ENCODE measurements around the gene SH3RF3. TPM values are rescaled to one million over a fixed set of nuclear protein-coding genes. Genes with fewer than 3 reads are reported as not detected.
"Not testable (repeated sequence)": the region's sequence is repeated elsewhere in the genome, so short reads cannot be mapped to it uniquely, and the experiment has no call there.

Gene SH3RF3
- polyA plus RNA-seq, 4 donors, result 4.8 to 5.7 (median 5.1) TPM

DNA sequence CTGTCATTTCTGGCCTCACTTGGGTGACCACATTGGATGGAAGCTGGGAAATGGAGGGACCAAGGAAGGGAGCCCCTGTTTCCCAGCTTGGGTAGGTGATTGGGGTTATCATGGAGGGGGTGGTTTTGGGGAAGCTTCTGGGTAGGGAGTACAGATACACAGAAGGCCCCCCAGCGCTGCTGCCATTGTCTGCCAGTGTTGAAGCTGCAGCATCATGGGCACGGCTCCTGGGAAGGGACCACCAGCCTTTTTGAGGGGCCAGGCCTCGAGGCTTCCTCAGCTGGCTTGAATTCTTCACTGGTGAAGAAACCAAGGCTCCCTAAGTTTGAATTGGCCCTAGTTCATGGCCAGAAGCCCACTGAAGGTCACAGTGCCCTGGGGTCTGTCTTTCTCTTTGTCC is 25.2 kb downstream of the SH3RF3 start:
- no peak for DNase-seq (ENCODE audit: low read depth in 4 of 4, low spot score in 3 of 4)

DNA sequence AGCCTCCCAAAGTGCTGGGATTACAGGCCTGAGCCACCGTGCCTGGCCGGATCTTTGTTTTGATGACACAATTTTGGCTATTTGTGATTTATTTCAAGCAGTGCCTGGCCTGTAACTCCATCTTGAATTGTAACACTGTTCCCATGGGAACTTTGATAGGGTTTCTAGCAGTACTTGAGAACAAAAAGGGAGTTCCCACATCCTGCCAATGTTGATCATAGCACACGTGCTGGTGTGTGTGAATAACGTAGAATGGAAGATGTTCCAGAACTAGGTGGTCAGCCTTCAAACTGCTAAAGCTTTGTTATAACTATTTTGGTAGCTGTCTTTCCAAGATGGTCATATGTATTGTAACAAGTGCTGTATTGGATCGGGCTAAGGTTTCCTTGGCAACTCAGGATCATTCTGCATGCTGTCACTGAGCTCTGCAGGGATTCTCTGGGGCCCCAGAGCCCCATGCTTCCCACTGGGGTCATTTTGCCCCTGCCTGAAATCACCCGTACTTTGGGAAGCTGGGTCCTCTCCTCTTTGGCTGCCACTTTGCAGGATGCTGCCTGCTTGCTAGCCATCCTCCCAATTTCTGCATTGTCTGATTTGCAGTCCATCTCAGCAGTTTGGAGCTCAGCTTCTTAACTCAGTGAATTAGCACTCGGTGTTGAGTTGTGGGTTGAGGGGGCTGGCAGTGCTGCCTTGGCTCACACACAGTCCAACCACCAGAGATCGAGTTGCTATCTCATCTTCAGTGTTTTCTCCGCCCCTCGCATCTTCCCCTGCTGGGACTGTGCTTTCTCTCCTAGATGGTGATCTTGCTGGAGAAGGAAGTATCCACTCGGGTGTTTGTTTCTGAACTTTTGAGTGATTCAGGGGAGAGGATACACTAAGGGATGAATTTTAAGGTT is 26.8 kb downstream of the SH3RF3 start:
- no peak for DNase-seq (ENCODE audit: low read depth in 4 of 4, low spot score in 3 of 4)

DNA sequence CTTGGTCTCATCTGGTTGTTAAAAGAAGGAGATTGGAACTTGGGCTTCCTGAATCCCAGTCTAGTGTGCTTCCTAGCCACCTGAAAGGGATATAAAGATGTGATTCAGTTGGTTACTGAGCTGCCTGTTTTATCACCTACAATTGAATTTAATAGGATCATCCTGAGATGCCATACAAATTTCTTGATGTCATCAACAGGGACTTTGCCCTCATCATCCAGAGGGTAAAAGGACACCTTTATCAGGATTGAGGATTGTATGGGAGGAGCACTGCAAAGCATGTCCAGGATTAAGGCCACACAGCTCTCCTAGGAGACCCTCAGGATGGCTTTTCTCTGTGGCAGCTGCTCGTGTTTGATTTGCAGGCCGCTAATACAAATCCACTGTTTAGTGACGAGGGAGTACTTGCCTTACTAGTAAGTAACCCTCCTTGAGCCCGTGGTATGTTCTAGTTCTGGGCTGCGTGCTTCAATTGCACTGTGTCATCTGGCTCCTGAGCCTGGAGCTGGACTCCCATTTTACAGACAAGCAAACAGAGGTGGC is 28.6 kb downstream of the SH3RF3 start:
- no peak for DNase-seq (ENCODE audit: low read depth in 4 of 4, low spot score in 3 of 4)

DNA sequence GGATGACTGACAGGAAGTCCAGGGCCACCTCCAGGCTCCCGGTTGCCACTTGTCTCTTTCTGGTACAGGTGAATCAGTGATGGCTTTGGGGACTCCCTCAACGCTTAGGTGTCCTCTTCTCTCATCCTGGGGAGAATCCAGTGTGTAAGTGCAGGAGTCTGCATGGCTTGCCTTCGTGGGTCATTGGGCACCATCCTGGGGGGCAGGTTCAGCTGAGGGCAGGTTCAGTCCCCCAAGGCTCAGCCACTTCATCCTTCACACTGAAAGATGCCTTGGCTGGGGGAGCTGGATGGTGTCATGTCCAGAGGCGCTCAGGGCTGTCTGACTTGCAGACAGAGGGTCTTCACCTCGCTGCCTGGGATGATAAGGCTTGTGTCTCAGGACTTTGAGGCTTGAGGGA is 29.2 kb downstream of the SH3RF3 start:
- no peak for DNase-seq (ENCODE audit: low read depth in 4 of 4, low spot score in 3 of 4)

DNA sequence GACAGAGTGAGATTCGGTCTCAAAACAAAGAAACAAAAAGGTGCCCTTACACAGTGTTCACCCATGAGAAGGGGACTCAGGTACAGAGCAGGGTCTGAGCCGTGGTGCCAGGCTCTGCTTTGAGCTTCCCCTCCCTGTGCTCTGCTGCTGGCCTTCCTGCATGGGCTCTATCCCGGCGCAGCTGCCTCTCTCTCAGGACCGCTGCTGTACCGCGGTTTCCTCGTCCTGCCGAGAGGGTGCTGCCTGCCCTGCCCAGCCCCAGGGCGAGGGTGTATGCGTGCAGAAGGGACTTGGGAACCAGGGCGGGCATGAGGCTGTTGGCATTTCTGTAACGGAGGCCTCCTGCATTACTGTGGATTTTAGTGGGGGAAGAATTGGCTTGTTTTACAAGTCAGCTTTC is 30.1 kb downstream of the SH3RF3 start:
- no peak for DNase-seq (ENCODE audit: low read depth in 4 of 4, low spot score in 3 of 4)

DNA sequence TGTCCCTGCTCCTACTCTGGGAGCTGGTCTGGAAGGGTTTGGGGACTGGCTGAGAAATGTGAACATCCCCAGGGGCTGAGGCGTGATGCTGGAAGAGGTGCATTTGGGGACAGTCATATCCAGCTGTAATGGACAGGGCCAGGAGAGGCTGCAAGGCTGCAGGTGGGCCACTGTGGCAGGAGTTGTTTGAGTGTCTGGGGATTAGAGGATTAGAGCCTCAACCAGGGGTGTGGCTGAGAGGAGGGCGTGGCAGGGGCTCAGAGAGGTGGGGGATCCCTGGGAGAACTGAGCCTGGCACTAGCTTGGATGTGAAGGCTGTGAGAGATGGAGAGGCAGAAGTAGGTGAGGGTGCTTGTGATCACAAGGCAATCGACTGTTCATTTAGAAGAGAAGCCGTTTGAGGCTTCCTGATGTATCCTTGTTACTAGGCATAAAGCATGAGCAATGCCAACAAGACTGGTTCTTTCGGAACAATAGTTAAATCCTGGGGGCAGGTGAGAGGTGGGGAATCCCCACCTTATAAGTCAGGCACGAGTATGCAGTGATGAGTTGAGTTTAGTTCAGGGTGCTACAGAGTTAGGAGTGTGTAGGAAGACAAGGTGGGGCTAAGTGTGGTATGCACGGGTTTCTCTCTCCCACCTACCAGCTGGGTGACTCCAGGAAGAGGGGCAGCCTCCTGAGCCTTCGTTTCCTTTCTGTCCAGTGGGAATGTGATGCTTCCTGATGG is 31.9 kb downstream of the SH3RF3 start:
- DNase-seq (ENCODE audit: low read depth in 4 of 4, low spot score in 3 of 4), result no peak

DNA sequence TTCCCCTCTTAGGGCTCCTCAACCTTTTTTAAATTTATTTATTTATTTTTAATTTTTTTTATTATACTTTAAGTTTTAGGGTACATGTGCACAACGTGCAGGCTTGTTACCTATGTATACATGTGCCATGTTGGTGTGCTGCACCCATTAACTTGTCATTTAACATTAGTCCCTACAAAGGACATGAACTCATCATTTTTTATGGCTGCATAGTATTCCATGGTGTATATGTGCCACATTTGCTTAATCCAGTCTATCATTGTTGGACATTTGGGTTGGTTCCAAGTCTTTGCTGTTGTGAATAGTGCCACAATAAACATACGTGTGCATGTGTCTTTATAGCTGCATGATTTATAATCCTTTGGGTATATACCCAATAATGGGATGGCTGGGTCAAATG is 33.4 kb downstream of the SH3RF3 start:
- not testable (repeated sequence) for DNase-seq (ENCODE audit: low read depth in 4 of 4, low spot score in 3 of 4)

DNA sequence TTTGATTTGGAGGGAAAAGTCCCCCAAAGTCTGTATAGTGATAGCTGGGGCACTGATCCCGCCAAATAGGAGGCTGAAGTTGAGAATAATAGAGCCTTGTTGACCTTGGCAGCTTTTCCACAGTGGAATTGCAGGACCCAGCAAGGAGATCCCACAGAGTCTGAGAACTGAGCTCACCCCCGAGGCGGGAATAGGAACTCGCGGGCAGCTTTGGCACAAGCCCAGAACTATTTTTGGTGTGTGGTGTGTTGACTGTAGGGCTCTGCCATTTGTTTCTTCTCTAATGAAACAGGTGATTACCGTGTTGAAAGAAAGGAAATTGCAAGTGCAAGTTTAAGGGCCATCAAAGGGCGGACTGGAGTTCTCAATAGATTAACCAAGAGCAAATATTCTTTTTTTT is 34.0 kb downstream of the SH3RF3 start:
- DNase-seq (ENCODE audit: low read depth in 4 of 4, low spot score in 3 of 4), result no peak

DNA sequence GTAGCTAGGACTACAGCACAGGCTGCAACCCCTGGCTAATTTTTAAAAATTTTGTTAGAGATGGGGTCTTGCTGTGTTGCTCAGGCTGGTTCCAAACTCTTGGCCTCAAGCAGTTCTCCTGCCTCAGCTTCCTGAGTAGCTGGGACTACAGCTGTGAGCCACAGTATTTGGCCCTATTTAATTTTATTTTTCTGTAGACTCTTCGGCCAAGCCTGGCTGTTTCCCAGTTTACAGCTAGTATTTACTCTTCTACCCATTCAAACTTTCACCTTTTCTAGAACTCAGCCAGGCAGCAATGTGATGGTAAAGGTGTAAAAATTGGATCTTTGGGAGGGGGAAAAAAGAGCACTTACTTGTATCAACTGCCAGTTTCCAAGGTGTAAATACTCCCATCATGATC is 35.3 kb downstream of the SH3RF3 start:
- DNase-seq (ENCODE audit: low read depth in 4 of 4, low spot score in 3 of 4), result no peak

DNA sequence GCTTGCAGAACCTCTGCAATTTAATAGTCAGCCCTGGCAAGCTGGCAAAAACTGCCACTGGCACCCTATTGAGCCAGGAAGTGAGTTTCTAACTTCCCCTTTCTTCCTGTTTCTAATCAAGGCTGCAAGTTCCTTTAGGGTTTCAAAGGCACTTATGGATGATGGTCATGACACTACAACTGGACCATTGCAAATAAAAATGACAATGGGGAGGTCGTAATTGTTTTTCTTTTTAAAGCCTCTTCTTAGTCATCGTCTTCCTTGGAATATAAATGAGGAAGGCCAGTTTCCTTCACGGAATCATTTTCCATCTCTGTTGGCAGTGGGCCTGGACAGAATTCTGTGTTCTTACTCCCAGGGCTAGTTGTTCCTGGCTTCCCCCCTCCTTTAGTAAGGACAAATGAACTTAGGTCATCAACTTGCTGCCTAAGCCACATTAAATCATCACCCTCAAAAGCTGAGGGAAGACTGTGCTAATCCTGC is 35.8 kb downstream of the SH3RF3 start:
- DNase-seq (ENCODE audit: low read depth in 4 of 4, low spot score in 3 of 4), result no peak

DNA sequence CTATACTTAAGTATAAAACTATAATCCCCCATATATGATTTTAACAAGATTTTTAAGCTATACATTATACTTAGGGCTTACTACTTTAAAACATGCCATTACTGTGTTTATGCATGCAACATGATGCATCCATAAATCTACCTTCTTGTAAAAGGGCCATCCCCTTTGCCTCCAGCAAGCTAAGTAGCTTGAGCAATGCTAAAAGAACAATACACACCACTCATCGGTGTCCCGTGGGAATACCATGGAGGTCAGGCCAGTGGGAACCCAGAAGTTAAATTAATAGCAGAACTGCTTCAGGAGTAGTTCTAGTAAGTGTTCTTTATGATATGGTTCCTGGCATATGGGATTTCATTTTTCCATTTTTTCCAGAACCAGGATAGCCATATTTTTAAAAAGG is 37.8 kb downstream of the SH3RF3 start:
- no peak for DNase-seq (ENCODE audit: low read depth in 4 of 4, low spot score in 3 of 4)

DNA sequence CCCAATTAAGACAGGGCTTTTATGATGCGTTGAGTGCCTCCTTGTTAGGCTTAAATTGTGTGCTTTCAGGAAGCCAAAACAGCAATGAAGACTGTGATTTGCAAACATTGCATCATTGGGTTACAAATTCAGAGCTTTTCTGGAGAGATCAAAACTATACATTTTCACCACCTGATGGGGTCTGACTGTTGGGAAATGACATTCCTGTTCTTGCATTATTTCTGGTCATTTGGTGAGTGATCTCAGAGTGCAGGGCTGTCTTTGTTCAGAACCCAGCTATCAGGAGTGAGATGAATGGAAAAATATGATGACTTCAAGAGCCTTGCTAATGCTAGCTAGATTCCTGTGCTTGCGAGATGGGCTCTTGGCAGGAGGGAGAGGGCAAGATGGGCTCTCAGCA is 39.1 kb downstream of the SH3RF3 start:
- no peak for DNase-seq (ENCODE audit: low read depth in 4 of 4, low spot score in 3 of 4)

DNA sequence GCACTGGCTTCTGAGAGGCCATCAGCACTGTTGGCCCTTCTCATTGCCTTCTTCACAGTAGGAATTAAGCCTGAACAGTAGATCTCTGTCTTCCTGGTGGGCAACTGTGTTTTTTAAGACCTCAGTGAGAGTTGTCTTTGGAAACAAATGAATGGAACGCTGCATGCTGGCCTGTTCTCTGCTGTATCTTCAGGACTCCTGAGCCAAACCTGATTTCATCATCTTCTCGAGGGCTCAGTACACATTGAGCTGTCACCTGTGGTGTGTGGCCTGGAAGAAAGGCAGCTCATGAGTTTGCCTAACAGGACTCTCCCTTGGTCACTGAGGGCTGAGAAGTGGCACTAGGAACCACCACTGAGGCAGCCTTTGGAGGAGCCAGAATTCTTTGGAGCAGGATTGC is 39.7 kb downstream of the SH3RF3 start:
- DNase-seq (ENCODE audit: low read depth in 4 of 4, low spot score in 3 of 4), result no peak

DNA sequence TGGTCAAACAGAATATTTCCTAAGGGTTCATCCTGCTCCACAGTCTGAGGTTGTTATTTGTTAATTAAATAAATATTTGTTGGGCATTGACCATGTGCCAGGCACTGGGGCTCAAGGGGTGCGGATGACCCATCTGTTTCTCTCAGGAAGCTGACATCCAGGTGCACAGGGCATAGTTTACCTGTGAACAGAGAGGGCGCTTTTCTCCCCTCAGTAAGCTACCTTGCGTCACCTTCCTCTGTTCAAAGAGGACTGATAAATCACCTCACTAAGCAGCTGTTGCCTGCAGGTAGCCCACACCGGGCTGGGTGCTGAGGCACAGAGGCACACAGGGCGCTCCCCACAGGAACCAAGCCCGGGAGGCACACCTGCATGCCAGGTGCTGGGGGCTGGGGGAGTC is 41.6 kb downstream of the SH3RF3 start:
- DNase-seq (ENCODE audit: low read depth in 4 of 4, low spot score in 3 of 4), result no peak

DNA sequence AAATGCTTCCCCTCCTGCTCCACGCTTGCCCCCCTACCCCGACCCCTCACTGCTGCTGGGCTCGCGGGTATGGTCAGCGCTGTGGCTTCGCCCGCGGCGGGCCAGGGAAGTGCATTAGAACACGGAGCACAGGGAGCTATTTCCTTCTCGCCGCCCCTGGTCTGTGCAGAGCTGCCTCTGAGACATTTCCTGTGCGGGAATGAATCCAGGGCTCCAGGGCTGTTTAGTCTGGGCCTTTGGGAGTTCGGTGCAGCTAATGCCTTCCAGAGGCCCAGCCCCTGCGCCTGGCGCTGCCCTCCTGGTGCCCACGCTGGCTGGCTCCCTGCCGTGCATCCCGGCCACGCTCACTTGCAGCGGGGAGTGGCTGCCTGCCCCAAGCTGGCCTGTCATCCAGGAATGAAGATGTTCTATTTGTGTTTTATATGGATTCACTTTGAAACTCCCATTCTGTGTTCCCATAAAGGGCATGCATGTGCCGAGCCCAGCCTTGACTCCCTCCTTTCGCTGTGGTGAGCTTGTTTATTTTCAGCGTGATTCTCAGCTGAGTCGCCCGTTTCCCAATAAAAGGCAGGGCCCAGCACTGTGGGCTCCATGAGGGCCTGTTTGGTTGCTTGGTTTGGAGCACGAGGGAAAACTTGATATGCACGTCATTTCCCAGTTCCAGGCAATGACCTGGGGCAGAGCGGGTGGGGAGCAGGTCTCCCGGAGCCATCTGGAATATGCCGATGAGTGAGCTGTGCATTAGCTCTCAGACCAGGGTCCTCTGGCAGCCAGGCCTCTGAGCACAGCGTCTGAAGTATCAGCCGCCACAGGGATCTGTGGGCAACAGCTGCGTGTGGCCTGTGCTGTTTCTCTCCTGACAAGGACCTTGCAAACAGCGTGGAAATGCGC is 42.7 kb downstream of the SH3RF3 start:
- no peak for DNase-seq (ENCODE audit: low read depth in 4 of 4, low spot score in 3 of 4)

DNA sequence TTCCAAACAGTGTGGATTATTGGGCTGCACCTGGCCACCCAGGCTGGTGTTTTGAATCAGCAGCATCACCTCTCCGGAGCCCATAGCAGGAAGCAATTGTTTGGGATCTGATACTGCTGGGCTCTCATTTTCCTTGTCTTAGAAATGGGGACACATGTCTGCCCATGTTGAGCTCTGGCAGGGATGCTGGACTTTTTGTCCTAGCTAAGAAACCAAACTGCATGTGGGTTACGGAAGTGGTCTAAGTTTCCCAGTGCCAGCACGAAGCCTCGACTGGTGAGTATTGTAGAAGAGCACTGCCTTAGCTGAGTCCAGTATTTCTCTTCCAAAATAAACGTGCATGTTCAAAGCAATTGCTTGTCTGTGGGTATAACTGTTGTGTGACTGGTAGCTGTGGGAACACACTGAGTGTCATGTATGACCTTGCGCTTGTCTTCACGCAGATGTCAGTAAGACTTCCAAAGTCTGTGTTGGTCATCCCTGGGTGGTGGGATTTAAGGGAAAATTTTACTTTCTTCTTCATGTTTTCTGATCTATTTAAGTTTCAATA is 43.6 kb downstream of the SH3RF3 start:
- no peak for DNase-seq (ENCODE audit: low read depth in 4 of 4, low spot score in 3 of 4)

DNA sequence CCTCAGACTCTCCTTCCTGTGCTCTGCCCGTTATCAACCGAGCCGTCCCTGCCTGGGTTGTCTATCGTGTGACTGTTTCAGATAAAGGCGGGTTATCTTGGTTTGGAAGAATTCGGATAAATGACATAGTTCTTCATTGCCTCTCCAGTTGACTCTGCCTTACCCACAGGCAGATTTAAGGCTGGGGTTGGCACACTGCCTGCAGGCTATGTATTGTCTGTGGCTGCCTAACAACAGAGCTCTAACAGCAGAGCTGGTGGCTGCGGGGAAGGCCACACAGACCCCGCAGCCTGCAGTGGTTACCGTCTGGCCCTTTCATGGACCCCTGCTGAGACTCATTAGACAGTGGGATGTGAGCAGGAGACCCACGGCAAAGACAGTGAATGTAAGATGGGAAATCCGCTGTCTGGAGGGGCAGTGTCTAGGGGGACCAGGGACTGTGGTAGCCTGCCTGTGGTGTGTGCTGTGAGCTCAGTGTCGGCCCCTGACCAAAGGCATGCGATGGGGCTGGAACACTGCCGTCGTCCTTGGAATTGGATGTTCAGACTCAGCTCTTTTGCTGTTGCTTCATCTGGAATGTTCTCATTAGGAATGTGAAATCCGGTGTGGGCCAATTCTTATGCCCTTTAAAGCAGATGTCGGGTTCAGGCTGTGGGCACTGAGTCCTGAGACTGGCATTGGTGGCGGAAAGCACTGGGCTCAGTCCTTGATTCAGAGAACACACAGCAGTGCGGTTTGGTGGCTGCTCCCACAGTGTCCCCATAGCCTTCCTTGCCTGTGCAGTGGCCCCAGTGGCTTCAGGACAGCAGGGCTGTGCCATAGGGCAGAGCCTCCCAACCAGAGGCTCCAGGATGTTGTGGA is 44.5 kb downstream of the SH3RF3 start:
- no peak for DNase-seq (ENCODE audit: low read depth in 4 of 4, low spot score in 3 of 4)

DNA sequence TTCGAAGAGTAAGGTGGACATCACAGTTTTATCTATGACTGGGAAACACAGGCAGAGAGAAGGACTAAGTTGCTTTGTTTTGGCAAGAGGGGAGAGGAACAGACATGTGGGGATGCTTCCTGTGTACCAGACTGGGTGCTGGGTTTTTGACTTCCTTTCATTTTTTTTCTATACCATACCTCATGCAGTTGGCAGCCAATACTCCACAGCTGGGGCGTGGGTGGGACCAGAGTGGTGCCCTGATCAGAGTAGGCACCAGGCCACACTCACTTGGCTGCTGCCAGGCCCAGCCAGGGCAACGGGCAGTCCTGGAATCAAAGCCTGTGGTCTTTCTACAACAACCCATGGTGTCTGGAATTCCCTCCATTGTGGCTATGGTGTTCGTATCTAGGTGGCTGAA is 45.2 kb downstream of the SH3RF3 start:
- DNase-seq (ENCODE audit: low read depth in 4 of 4, low spot score in 3 of 4), result no peak

DNA sequence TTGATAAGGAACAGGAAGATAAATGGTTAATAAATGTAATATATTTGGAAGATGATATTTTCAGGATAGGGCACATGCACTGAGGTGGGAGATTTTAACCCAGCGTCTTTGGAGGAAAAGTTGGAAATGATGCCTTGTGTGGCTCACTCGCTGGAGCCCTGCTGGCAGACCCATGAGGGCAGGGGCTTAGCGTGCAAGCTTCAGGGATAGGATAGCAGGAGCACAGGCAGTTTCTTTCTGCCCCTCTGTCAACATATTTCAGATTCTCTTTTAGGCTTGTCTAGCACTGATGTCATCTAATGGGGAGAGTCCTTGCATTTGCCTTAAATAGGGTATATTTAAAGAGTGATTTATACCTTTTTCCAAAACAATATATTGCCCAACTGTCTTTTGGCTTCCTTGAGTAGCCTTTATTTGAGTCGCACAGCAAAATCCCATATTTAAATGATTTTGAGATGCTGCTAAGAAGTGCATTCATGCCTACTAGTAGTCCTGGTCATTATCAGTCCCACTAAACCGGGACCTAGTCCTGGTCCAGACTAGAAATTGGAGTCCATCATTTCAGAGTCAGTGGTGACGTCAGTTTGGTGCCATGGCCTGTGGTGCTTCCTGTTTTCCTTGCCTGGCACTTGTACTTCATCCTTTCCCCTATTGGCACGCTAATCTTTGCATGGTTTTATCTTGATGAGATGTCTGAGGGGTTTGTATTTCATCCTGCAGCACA is 45.8 kb downstream of the SH3RF3 start:
- DNase-seq (ENCODE audit: low read depth in 4 of 4, low spot score in 3 of 4), result no peak
